22Rv1 (cell line): ENCODE data around the gene CHST4.

Source experiments
- CTCF ChIP-seq: fragments of 450-650 bp; IDR thresholded peaks from 2 replicates; pipeline ENCODE4 v1.5.1; 2017; ENCODE audit warnings: mild to moderate bottlenecking
- ZFX ChIP-seq: fragments of 450-650 bp; IDR thresholded peaks from 2 replicates; pipeline ENCODE4 v1.6.1; 2017; ENCODE audit warnings: antibody characterized with exemption, borderline replicate concordance

GRCh38 chr16:71585318-71585703 is 59.1 kb downstream of the CHST4 start:
- TF ChIP-seq CTCF (no peak), ZFX (no peak)
